ENCODE measurements around the gene FGF18. TPM values are rescaled to one million over a fixed set of nuclear protein-coding genes. Genes with fewer than 3 reads are reported as not detected.
A peak's percentile ranks its signal among the peaks of the same experiment; 100 is the strongest.
"Not testable (repeated sequence)": the region's sequence is repeated elsewhere in the genome, so short reads cannot be mapped to it uniquely, and the experiment has no call there.

The FGF18 gene
- total RNA-seq, 1 donor from 2014 or later = 0.06 TPM

GRCh38 chr5:171401167-171401947 lies 18.1 kb upstream of the FGF18 start:
- H3K4me1 Mint-ChIP-seq = peaks cover 2% of the 10 kb centered on the region
- no peak overlapping the region for H3K4me3 ChIP-seq
- DNase-seq (ENCODE audit: low spot score) = no peak
- H3K27ac Mint-ChIP-seq = no peak overlapping the region
- H3K4me1 ChIP-seq = no peaks in the 10 kb centered on the region
- H3K36me3 ChIP-seq = peaks cover 52% of the 10 kb centered on the region
- H3K27me3 Mint-ChIP-seq (ENCODE audit: insufficient read depth, low read depth) = peaks cover 4% of the 10 kb centered on the region
- no peaks in the 10 kb centered on the region for H3K27me3 ChIP-seq
- H3K4me3 Mint-ChIP-seq = no peak overlapping the region
- no peak overlapping the region for H2AFZ ChIP-seq (replicated peaks)
- H3K27ac ChIP-seq = no peak overlapping the region
- H3F3A ChIP-seq (ENCODE audit: low read depth) = peaks cover 49% of the 10 kb centered on the region
- peaks cover 59% of the 10 kb centered on the region for H3K36me3 Mint-ChIP-seq
- no peak overlapping the region for H3K9ac ChIP-seq
- H3K4me2 ChIP-seq = no peak overlapping the region
- peaks cover 74% of the 10 kb centered on the region for H3K79me2 ChIP-seq (ENCODE audit: low read depth)
- peaks cover 57% of the 10 kb centered on the region for H4K20me1 ChIP-seq (ENCODE audit: low read depth)
- peaks cover 14% of the 10 kb centered on the region for H3K9me3 Mint-ChIP-seq
- peaks cover 5% of the 10 kb centered on the region for H3K9me3 ChIP-seq (ENCODE audit: low read depth)
- TF ChIP-seq EZH2 (IDR thresholded peaks at IDR 0.05) (no peak), CTCF (IDR thresholded peaks at IDR 0.05) (no peak), EZH2phosphoT487 (IDR thresholded peaks at IDR 0.05) (no peak)

GRCh38 chr5:171402751-171403150 lies 16.7 kb upstream of the FGF18 start:
- peaks cover 57% of the 10 kb centered on the region for H4K20me1 ChIP-seq (ENCODE audit: low read depth)
- not testable (repeated sequence) for H3K4me1 ChIP-seq; H3K4me2 ChIP-seq; H2AFZ ChIP-seq (replicated peaks); H3K27me3 Mint-ChIP-seq (ENCODE audit: insufficient read depth, low read depth); H3K4me3 Mint-ChIP-seq; H3K27me3 ChIP-seq; DNase-seq (ENCODE audit: low spot score); H3K9me3 ChIP-seq (ENCODE audit: low read depth); H3K4me1 Mint-ChIP-seq; H3K4me3 ChIP-seq; H3K27ac ChIP-seq; H3K27ac Mint-ChIP-seq; H3K9ac ChIP-seq
- peaks cover 60% of the 10 kb centered on the region for H3F3A ChIP-seq (ENCODE audit: low read depth)
- H3K36me3 ChIP-seq = peaks cover 55% of the 10 kb centered on the region
- Mint-ChIP-seq H3K36me3 (peaks cover 56% of the 10 kb centered on the region), H3K9me3 (peaks cover 14% of the 10 kb centered on the region)
- H3K79me2 ChIP-seq (ENCODE audit: low read depth) = peaks cover 74% of the 10 kb centered on the region

GRCh38 chr5:171405615-171406014 lies 13.8 kb upstream of the FGF18 start:
- H3K27ac Mint-ChIP-seq = no peak overlapping the region
- TF ChIP-seq EZH2phosphoT487 (IDR thresholded peaks at IDR 0.05) (no peak), CTCF (IDR thresholded peaks at IDR 0.05) (peak; percentile 46)
- Histone ChIP-seq H3K79me2 (ENCODE audit: low read depth) (peaks cover 73% of the 10 kb centered on the region), H3K9ac (no peak overlapping the region), H3K27me3 (no peaks in the 10 kb centered on the region), H3K4me3 (no peak overlapping the region), H3K9me3 (ENCODE audit: low read depth) (peaks cover 5% of the 10 kb centered on the region), H2AFZ (replicated peaks) (no peak overlapping the region), H3K4me2 (no peak overlapping the region), H3K27ac (no peak overlapping the region), H3K36me3 (peaks cover 55% of the 10 kb centered on the region), H3K4me1 (no peaks in the 10 kb centered on the region), H3F3A (ENCODE audit: low read depth) (peaks cover 69% of the 10 kb centered on the region), H4K20me1 (ENCODE audit: low read depth) (peaks cover 64% of the 10 kb centered on the region)
- DNase-seq (ENCODE audit: low spot score) = no peak
- H3K4me1 Mint-ChIP-seq = no peaks in the 10 kb centered on the region
- H3K9me3 Mint-ChIP-seq = peaks cover 13% of the 10 kb centered on the region
- no peaks in the 10 kb centered on the region for H3K27me3 Mint-ChIP-seq (ENCODE audit: insufficient read depth, low read depth)
- peaks cover 52% of the 10 kb centered on the region for H3K36me3 Mint-ChIP-seq
- H3K4me3 Mint-ChIP-seq = no peak overlapping the region

- H4K20me1 ChIP-seq (ENCODE audit: low read depth) = peaks cover 76% of the 10 kb centered on the region
- H3K79me2 ChIP-seq (ENCODE audit: low read depth) = peaks cover 74% of the 10 kb centered on the region
- no peak overlapping the region for H2AFZ ChIP-seq (replicated peaks)
- peaks cover 74% of the 10 kb centered on the region for H3F3A ChIP-seq (ENCODE audit: low read depth)
- H3K27ac ChIP-seq = no peak overlapping the region
- Mint-ChIP-seq H3K4me3 (no peak overlapping the region), H3K9me3 (peaks cover 7% of the 10 kb centered on the region), H3K4me1 (no peaks in the 10 kb centered on the region), H3K27ac (no peak overlapping the region), H3K36me3 (peaks cover 44% of the 10 kb centered on the region), H3K27me3 (ENCODE audit: insufficient read depth, low read depth) (no peaks in the 10 kb centered on the region)
- no peaks in the 10 kb centered on the region for H3K27me3 ChIP-seq
- no peak overlapping the region for H3K4me3 ChIP-seq
- H3K36me3 ChIP-seq = peaks cover 48% of the 10 kb centered on the region
- no peak overlapping the region for H3K4me2 ChIP-seq
- H3K9me3 ChIP-seq (ENCODE audit: low read depth) = no peaks in the 10 kb centered on the region
- no peak for DNase-seq (ENCODE audit: low spot score)
- TF ChIP-seq EZH2 (IDR thresholded peaks at IDR 0.05) = no peak
- TF ChIP-seq CTCF (IDR thresholded peaks at IDR 0.05) = no peak
- TF ChIP-seq EZH2phosphoT487 (IDR thresholded peaks at IDR 0.05) = no peak
- no peaks in the 10 kb centered on the region for H3K4me1 ChIP-seq
- no peak overlapping the region for H3K9ac ChIP-seq
These were observed 12.2 kb upstream of the FGF18 start for GRCh38 chr5:171407234-171407633.

Data from neural progenitor cell (in vitro differentiated cells).